Endothelial cell of umbilical vein (primary cell): ENCODE results near the gene CUL7. TPM values are rescaled to one million over a fixed set of nuclear protein-coding genes. Genes with fewer than 3 reads are reported as not detected.

Experiments used
- BruUV-seq: library from RNA; stranded (reverse); fragments of 400-500 nt; replicated peaks from 2 replicates; lab custom pipeline; 2021; lab: Mats Ljungman, UMichigan
- CTCF ChIA-PET: fragments of 300-600, 350-600 bp; sonication (Branson Sonifier 250); formaldehyde crosslinking; loops from one replicate; lab custom pipeline; 2021; ENCODE audit warnings: antibody characterized with exemption, inconsistent platforms; lab: Charles Lee
- POLR2A ChIA-PET: fragments of 300-600, 350-600 bp; sonication (Branson Sonifier 250); formaldehyde crosslinking; loops from one replicate; lab custom pipeline; 2021; ENCODE audit warnings: antibody characterized with exemption, inconsistent platforms; lab: Charles Lee
- DNase-seq: peaks from one replicate; pipeline ENCODE4 v3.0.0-alpha.2; 2011; ENCODE audit warnings: low read depth, low spot score
- FAIRE-seq: peaks from 2 replicates; lab custom pipeline; 2011; peaks lifted over from hg19 to GRCh38; lab: Jason Lieb, UNC
- H2AFZ ChIP-seq: 2 replicates; pipeline ENCODE4 v1.6.0; 2012; ENCODE audit warnings: low read depth, low read length, control low read depth, inconsistent platforms
- H3K27ac ChIP-seq: 2 replicates; pipeline ENCODE4 v1.5.1; 2011; ENCODE audit warnings: low read depth, mild to moderate bottlenecking, control low read depth, low read length, moderate library complexity; ENCODE audit not compliant: insufficient read depth
- H3K27me3 ChIP-seq, 2 experiments: 2 replicates each; pipeline versions ENCODE4 v1.6.0 to v1.6.1; 2011; ENCODE audit warnings: low read length in 2 of 2, mixed read lengths in 1 of 2; ENCODE audit not compliant: control insufficient read depth in 2 of 2, insufficient read depth in 2 of 2
- H3K36me3 ChIP-seq, 2 experiments: 2 replicates in 1 of 2; 3 replicates in 1 of 2; pipeline ENCODE4 v1.5.1; 2011; ENCODE audit warnings: low read length in 2 of 2, mild to moderate bottlenecking in 1 of 2, moderate library complexity in 1 of 2; ENCODE audit not compliant: control insufficient read depth in 2 of 2, insufficient read depth in 2 of 2; ENCODE audit errors: extremely low read depth in 1 of 2
- H3K4me1 ChIP-seq: 3 replicates; pipeline ENCODE4 v1.5.1; 2011; ENCODE audit warnings: mild to moderate bottlenecking, low read length; ENCODE audit not compliant: control insufficient read depth, insufficient read depth; ENCODE audit errors: extremely low read depth
- H3K4me2 ChIP-seq: 2 replicates; pipeline ENCODE4 v1.6.1; 2011; ENCODE audit warnings: low read length, control low read depth, mixed read lengths; ENCODE audit not compliant: insufficient read depth
- H3K4me3 ChIP-seq, 3 experiments: fragments of 200-600 bp in 1 of 3; sonication (generic), shearing (Covaris generic) in 1 of 3; replicated peaks in 1 of 3; 2 replicates each; pipeline ENCODE4 v1.5.1; 2011 to 2016; ENCODE audit warnings: control low read depth in 3 of 3, low read length in 3 of 3, mild to moderate bottlenecking in 2 of 3, inconsistent platforms in 1 of 3, low read depth in 1 of 3, moderate library complexity in 1 of 3; ENCODE audit not compliant: insufficient read depth in 1 of 3
- H3K79me2 ChIP-seq: 2 replicates; pipeline ENCODE4 v1.6.0; 2012; ENCODE audit warnings: low read length, inconsistent platforms; ENCODE audit not compliant: control insufficient read depth, insufficient read depth
- H3K9ac ChIP-seq: replicated peaks from 2 replicates; pipeline ENCODE3; 2011; ENCODE audit warnings: low read length, control low read depth; ENCODE audit not compliant: insufficient read depth; ENCODE audit errors: extremely low read depth
- H3K9me1 ChIP-seq: replicated peaks from 3 replicates; pipeline ENCODE4 v1.6.0; 2011; ENCODE audit warnings: mild to moderate bottlenecking, low read length; ENCODE audit not compliant: control insufficient read depth, insufficient read depth; ENCODE audit errors: extremely low read depth
- H3K9me3 ChIP-seq: replicated peaks from 2 replicates; pipeline ENCODE4 v1.5.1; 2012; ENCODE audit warnings: low read length, inconsistent platforms; ENCODE audit not compliant: control insufficient read depth, insufficient read depth
- H4K20me1 ChIP-seq: replicated peaks from 2 replicates; pipeline ENCODE3; 2011; ENCODE audit warnings: mild to moderate bottlenecking, low read length; ENCODE audit not compliant: control insufficient read depth, insufficient read depth; ENCODE audit errors: extremely low read depth
- CTCF ChIP-seq, 2 donors: IDR thresholded peaks; 1 replicate in 1 of 2; 2 replicates in 1 of 2; pipeline ENCODE4 v1.5.1; 2011; ENCODE audit warnings: low read length in 2 of 2, mild to moderate bottlenecking in 2 of 2, moderate library complexity in 2 of 2, control low read depth in 1 of 2, inconsistent platforms in 1 of 2, low read depth in 1 of 2; ENCODE audit not compliant: insufficient read depth in 1 of 2; ENCODE audit errors: extremely low read depth in 1 of 2
- EZH2 ChIP-seq: IDR thresholded peaks from 2 replicates; pipeline ENCODE4 v1.6.1; 2012; ENCODE audit warnings: borderline replicate concordance, low read depth, mild to moderate bottlenecking, moderate library complexity, low read length, inconsistent platforms; ENCODE audit not compliant: severe bottlenecking
- FOS ChIP-seq: IDR thresholded peaks from 2 replicates; pipeline ENCODE4 v1.6.1; 2011; ENCODE audit warnings: mild to moderate bottlenecking, low read length, moderate library complexity, borderline replicate concordance; ENCODE audit not compliant: insufficient read depth
- GATA2 ChIP-seq: IDR thresholded peaks from 2 replicates; pipeline ENCODE4 v1.7.0; 2011; ENCODE audit warnings: low read depth, mild to moderate bottlenecking, moderate library complexity, mixed read lengths, low read length; ENCODE audit not compliant: insufficient read length, insufficient read depth
- JUN ChIP-seq: IDR thresholded peaks from 2 replicates; pipeline ENCODE4 v1.6.1; 2011; ENCODE audit warnings: borderline replicate concordance, low read depth; ENCODE audit not compliant: insufficient read length, insufficient read depth
- MAX ChIP-seq: IDR thresholded peaks from 2 replicates; pipeline ENCODE4 v1.6.1; 2011; ENCODE audit not compliant: insufficient read depth, insufficient read length
- MYC ChIP-seq: IDR thresholded peaks from one replicate; pipeline ENCODE4 v1.6.1; 2011; ENCODE audit warnings: mild to moderate bottlenecking, low read depth, low read length
- POLR2A ChIP-seq: IDR thresholded peaks from 2 replicates; pipeline ENCODE4 v1.6.1; 2012; ENCODE audit warnings: low read depth, mild to moderate bottlenecking, control low read depth, low read length
- POLR2AphosphoS5 ChIP-seq: IDR thresholded peaks from 2 replicates; pipeline ENCODE4 v1.6.1; 2012; ENCODE audit warnings: low read depth, mild to moderate bottlenecking, control low read depth, low read length, moderate library complexity; ENCODE audit not compliant: insufficient read depth
- dilution Hi-C: fragments of 300-500 bp; cut with MboI; formaldehyde crosslinking; loops from one replicate; pipeline ENCODE4 v1.15.0; 2019; ENCODE audit warnings: low sequenced_read_pairs; ENCODE audit not compliant: extremely low pct_ligation_motif_present
- intact Hi-C: fragments of 100-400 bp; cut with micrococcal nuclease; formaldehyde crosslinking; loops from one replicate; pipeline ENCODE4 v1.10.0; 2022
- polyA plus RNA-seq, 4 experiments: library from polyadenylated mRNA; depleted of rRNA in 3 of 4; stranded (reverse) in 3 of 4; unstranded in 1 of 4; fragments of >200 nt; gene quantifications; 2 replicates each; pipeline versions ENCODE4 v1.2.1 to v1.2.3, GENCODE V29; 2011 to 2012; ENCODE audit warnings: missing spikeins in 1 of 4
- total RNA-seq: library from RNA; stranded (reverse); gene quantifications from 2 replicates; pipeline ENCODE4 v1.2.3, GENCODE V29; 2021

The CUL7 gene
- total and polyA plus RNA-seq, 2 donors (not counting 3 experiments of a cell fraction or from before 2014, with no cell fraction given) = 29.4 to 33.7 TPM

- no peak for TF ChIP-seq MYC
- no peak for TF ChIP-seq CTCF (IDR thresholded peaks at IDR 0.05; ENCODE audit: extremely low read depth in 1 of 2, insufficient read depth in 1 of 2, low read depth in 1 of 2, low read length in 2 of 2)
- TF ChIP-seq POLR2AphosphoS5 = no peak
- TF ChIP-seq FOS = no peak
- no peak for TF ChIP-seq POLR2A
- TF ChIP-seq EZH2 = no peak
- TF ChIP-seq MAX = no peak
- TF ChIP-seq GATA2 = no peak
- TF ChIP-seq JUN = no peak
- dilution Hi-C loops = no loop called here
- H3K36me3 ChIP-seq = peaks cover 0 to 10% of the 10 kb centered on the region in 2 experiments
- no peaks in the 10 kb centered on the region for H3K27me3 ChIP-seq
- no peaks in the 10 kb centered on the region for H3K9me3 ChIP-seq
- intact Hi-C loops = no loop called here
- H3K4me3 ChIP-seq = no peak overlapping the region
- no peaks in the 10 kb centered on the region for H3K79me2 ChIP-seq
- no TSS peak for BruUV-seq
- no peak overlapping the region for H3K9ac ChIP-seq
- no peaks in the 10 kb centered on the region for H3K9me1 ChIP-seq
- FAIRE-seq (no peak), DNase-seq (no peak)
- H3K4me1 ChIP-seq = peaks cover 5% of the 10 kb centered on the region
- no peaks in the 10 kb centered on the region for H4K20me1 ChIP-seq
- H3K27ac ChIP-seq = no peak overlapping the region
- ChIA-PET CTCF (no interaction called here), POLR2A (interaction anchor here (0.6 kb wide), 1 partner anchor 225 kb away, joined by 3 read pairs; no protein-coding TSS in a partner anchor)
- H2AFZ ChIP-seq = no peak overlapping the region
- H3K4me2 ChIP-seq = no peak overlapping the region
Measured at GRCh38 chr6:42993445-42993844, 60.2 kb downstream of the CUL7 start.
